GF-D8 (cell line): ENCODE measurements around the gene GLB1L3.
"Not testable (repeated sequence)": the region's sequence is repeated elsewhere in the genome, so short reads cannot be mapped to it uniquely, and the experiment has no call there.

Source experiments
- DNase-seq: peaks from one replicate; lab custom pipeline; 2025; lab: John Stamatoyannopoulos, UW

The GLB1L3 gene

GRCh38 chr11:134313821-134314607, 37.8 kb downstream of the GLB1L3 start:
- DNase-seq: no peak

GRCh38 chr11:134317103-134317502, 40.9 kb downstream of the GLB1L3 start:
- no peak for DNase-seq

- DNase-seq: not testable (repeated sequence)
These were observed 45.2 kb downstream of the GLB1L3 start for GRCh38 chr11:134321373-134321772.

GRCh38 chr11:134322553-134322952, 46.4 kb downstream of the GLB1L3 start:
- no peak for DNase-seq

GRCh38 chr11:134328433-134328832, 52.3 kb downstream of the GLB1L3 start:
- no peak for DNase-seq

- no peak for DNase-seq
These were observed 54.6 kb downstream of the GLB1L3 start for GRCh38 chr11:134330611-134331353.

GRCh38 chr11:134331354-134332188, 55.4 kb downstream of the GLB1L3 start, which contains the start of gene GLB1L2:
Gene GLB1L2 (plus strand): TSS chr11:134331988. CDS start chr11:134332062, 74 bp downstream.
- DNase-seq: peak; percentile 39

GRCh38 chr11:134332189-134332631, 56.0 kb downstream of the GLB1L3 start:
- no peak for DNase-seq

- no peak for DNase-seq
These were observed 56.6 kb downstream of the GLB1L3 start for GRCh38 chr11:134332782-134333181.

- no peak for DNase-seq
These were observed 57.1 kb downstream of the GLB1L3 start for GRCh38 chr11:134333312-134333711.

GRCh38 chr11:134333946-134334345, 57.8 kb downstream of the GLB1L3 start:
- DNase-seq: no peak

- no peak for DNase-seq
These were observed 58.8 kb downstream of the GLB1L3 start for GRCh38 chr11:134334796-134335571.

- no peak for DNase-seq
These were observed 60.9 kb downstream of the GLB1L3 start for GRCh38 chr11:134337051-134337450.

- no peak for DNase-seq
These were observed 61.9 kb downstream of the GLB1L3 start for GRCh38 chr11:134338068-134338467.

GRCh38 chr11:134338654-134339053, 62.5 kb downstream of the GLB1L3 start:
- DNase-seq: no peak

- DNase-seq: no peak
These were observed 63.6 kb downstream of the GLB1L3 start for GRCh38 chr11:134339756-134340155.

- no peak for DNase-seq
These were observed 64.3 kb downstream of the GLB1L3 start for GRCh38 chr11:134340354-134340964.

- no peak for DNase-seq
These were observed 65.8 kb downstream of the GLB1L3 start for GRCh38 chr11:134341805-134342571.

GRCh38 chr11:134342572-134343340, 66.6 kb downstream of the GLB1L3 start:
- no peak for DNase-seq
